Fibroblast of lung (primary cell): ENCODE data around the gene RYR2.

ENCODE experiments used
- EZH2 ChIP-seq: IDR thresholded peaks from 2 replicates; pipeline ENCODE4 v1.5.1; 2012; ENCODE audit warnings: low read length, control low read depth, mild to moderate bottlenecking; ENCODE audit errors: missing control alignments
- TF ChIP-seq, protein P1 (sequence below), 2 donors: IDR thresholded peaks in 1 of 2; conservative IDR thresholded peaks in 1 of 2; 1 replicate in 1 of 2; 2 replicates in 1 of 2; pipeline ENCODE4 v1.5.1; 2011 to 2012; ENCODE audit warnings: low read length in 2 of 2, control low read depth in 1 of 2, inconsistent platforms in 1 of 2, low read depth in 1 of 2, mild to moderate bottlenecking in 1 of 2

DNA sequence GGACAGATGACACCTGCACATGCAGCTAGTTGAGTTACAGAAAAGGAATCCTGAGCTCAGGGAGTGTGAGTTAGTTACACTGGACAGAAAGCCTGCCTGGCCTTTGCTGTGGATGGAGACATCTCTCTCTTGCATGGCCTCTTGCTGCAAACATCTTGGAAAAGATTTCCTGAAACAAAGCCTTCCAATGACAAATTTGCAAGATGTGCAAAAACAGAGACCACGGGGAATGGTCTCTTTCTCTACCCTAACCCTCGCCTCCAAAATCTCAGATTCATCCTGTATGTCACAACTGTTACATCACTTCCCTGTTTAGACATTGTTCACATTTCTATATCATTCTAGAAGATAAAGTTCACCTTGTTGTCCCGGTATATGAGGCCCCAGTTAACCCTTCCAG lies 415.6 kb downstream of the RYR2 start:
- TF ChIP-seq, protein P1, sequence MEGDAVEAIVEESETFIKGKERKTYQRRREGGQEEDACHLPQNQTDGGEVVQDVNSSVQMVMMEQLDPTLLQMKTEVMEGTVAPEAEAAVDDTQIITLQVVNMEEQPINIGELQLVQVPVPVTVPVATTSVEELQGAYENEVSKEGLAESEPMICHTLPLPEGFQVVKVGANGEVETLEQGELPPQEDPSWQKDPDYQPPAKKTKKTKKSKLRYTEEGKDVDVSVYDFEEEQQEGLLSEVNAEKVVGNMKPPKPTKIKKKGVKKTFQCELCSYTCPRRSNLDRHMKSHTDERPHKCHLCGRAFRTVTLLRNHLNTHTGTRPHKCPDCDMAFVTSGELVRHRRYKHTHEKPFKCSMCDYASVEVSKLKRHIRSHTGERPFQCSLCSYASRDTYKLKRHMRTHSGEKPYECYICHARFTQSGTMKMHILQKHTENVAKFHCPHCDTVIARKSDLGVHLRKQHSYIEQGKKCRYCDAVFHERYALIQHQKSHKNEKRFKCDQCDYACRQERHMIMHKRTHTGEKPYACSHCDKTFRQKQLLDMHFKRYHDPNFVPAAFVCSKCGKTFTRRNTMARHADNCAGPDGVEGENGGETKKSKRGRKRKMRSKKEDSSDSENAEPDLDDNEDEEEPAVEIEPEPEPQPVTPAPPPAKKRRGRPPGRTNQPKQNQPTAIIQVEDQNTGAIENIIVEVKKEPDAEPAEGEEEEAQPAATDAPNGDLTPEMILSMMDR (conservative IDR thresholded peaks at IDR 0.05 in 1 of 2, IDR thresholded peaks at IDR 0.05 in 1 of 2; ENCODE audit: low read depth in 1 of 2, low read length in 2 of 2), result no peak
- TF ChIP-seq EZH2, result no peak
